Measurements from ENCODE around the gene KRT34. TPM values are rescaled to one million over a fixed set of nuclear protein-coding genes. Genes with fewer than 3 reads are reported as not detected.
"Not testable (repeated sequence)": the region's sequence is repeated elsewhere in the genome, so short reads cannot be mapped to it uniquely, and the experiment has no call there.

Gene KRT34
- total RNA-seq, 1 donor from 2014 or later = not detected

DNA sequence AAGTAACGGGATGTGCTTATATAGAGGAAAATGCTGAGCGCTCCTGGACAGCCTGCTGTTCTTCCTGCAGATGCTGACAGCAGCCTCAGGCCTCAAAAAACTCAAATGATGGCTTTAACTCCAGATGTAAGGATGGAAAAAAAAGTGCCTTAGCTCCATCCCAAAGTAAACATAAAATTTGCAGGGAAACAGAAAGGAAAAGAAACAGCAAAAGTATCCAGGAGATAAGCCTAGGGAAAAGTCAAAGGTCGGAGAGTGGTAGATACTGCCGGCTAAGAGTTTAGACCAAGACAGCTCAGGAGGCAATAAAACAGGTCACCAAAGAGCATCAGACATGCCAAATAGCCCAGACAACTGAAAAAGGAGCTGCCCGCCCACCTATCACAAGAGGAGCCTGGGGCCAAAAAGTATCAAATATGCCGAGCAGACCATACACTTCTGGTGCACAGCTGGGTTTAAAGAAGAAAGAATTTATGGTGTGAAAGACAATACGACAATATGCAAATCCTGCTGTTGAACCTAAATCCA lies 8.4 kb upstream of the KRT34 start:
- Mint-ChIP-seq H3K27me3 (no peaks in the 10 kb centered on the region), H3K27ac (peak overlapping the region; percentile 24), H3K36me3 (no peaks in the 10 kb centered on the region), H3K9me3 (peaks cover 7% of the 10 kb centered on the region), H3K4me1 (ENCODE audit: unreplicated experiment) (peaks cover 12% of the 10 kb centered on the region), H3K4me3 (no peak overlapping the region)
- DNase-seq (ENCODE audit: extremely low spot score, unreplicated experiment) = no peak
- TF ChIP-seq, protein P1, sequence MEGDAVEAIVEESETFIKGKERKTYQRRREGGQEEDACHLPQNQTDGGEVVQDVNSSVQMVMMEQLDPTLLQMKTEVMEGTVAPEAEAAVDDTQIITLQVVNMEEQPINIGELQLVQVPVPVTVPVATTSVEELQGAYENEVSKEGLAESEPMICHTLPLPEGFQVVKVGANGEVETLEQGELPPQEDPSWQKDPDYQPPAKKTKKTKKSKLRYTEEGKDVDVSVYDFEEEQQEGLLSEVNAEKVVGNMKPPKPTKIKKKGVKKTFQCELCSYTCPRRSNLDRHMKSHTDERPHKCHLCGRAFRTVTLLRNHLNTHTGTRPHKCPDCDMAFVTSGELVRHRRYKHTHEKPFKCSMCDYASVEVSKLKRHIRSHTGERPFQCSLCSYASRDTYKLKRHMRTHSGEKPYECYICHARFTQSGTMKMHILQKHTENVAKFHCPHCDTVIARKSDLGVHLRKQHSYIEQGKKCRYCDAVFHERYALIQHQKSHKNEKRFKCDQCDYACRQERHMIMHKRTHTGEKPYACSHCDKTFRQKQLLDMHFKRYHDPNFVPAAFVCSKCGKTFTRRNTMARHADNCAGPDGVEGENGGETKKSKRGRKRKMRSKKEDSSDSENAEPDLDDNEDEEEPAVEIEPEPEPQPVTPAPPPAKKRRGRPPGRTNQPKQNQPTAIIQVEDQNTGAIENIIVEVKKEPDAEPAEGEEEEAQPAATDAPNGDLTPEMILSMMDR (conservative IDR thresholded peaks at IDR 0.05) = no peak

DNA sequence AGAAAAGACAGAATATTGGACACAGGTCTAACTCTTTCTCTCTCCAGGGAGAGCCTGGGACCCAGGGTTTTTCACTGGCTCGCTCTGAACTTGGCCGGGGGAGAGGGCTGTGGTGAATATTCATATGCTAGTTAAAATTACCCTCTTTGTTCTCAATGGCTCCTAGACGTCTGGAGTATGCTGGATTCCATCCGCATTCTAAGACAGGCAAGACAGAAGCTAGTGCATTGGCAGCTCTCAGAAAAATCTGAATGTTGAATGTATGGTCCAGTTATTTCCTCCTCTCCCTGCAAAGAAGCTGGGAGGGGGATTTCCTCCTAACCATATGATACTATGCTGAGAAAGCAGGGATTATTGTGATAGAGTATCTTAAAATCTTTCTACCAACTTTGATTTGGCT lies 5.6 kb upstream of the KRT34 start:
- Mint-ChIP-seq H3K9me3 (peaks cover 7% of the 10 kb centered on the region), H3K27ac (no peak overlapping the region), H3K4me1 (ENCODE audit: unreplicated experiment) (peaks cover 12% of the 10 kb centered on the region), H3K36me3 (no peaks in the 10 kb centered on the region), H3K4me3 (no peak overlapping the region), H3K27me3 (no peaks in the 10 kb centered on the region)
- TF ChIP-seq, protein P1 (conservative IDR thresholded peaks at IDR 0.05) = no peak
- DNase-seq (ENCODE audit: extremely low spot score, unreplicated experiment) = no peak

DNA sequence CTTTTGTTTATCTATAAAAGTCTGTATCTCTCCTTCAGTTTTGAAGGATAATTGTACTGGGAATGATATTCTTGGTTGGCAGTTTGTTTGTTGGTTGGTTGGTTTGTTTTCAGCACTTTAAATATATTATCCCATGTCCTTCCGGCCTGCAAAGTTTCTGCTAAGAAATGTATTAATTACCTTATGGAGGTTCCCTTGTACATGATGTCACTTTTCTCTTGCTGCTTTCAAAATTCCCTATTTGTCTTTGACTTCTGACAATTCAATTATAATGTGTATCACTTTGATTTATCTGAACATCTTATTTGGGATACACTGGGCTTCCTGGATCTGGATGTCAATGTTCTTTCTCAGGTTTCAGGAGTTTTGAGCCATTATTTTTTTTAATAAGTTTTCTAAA lies 4.1 kb upstream of the KRT34 start:
- TF ChIP-seq, protein P1 (conservative IDR thresholded peaks at IDR 0.05) = no peak
- Mint-ChIP-seq H3K27me3 (no peaks in the 10 kb centered on the region), H3K4me1 (ENCODE audit: unreplicated experiment) (peaks cover 11% of the 10 kb centered on the region), H3K4me3 (no peak overlapping the region), H3K36me3 (no peaks in the 10 kb centered on the region), H3K9me3 (peaks cover 7% of the 10 kb centered on the region), H3K27ac (no peak overlapping the region)
- no peak for DNase-seq (ENCODE audit: extremely low spot score, unreplicated experiment)

DNA sequence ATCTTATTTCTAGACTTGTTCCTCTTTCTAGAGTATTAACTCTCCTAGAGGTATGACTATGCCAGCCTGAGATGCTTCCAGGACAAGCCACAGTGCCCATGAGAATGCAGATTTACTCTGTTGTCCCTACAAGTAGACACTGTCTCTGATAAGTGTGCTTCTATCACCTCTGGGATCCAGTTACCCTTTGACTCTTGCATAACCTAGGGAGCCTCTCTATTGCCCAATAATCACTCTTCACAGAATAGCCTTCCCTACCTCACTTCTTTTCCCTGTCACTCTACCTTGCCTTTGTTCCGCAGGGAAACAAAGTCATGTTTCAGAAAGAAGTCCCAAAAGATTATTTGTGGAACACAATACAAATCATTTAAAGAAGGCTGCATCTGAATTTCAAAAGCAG lies 1.6 kb upstream of the KRT34 start:
- TF ChIP-seq, protein P1 (conservative IDR thresholded peaks at IDR 0.05) = no peak
- no peak overlapping the region for H3K4me3 Mint-ChIP-seq

DNA sequence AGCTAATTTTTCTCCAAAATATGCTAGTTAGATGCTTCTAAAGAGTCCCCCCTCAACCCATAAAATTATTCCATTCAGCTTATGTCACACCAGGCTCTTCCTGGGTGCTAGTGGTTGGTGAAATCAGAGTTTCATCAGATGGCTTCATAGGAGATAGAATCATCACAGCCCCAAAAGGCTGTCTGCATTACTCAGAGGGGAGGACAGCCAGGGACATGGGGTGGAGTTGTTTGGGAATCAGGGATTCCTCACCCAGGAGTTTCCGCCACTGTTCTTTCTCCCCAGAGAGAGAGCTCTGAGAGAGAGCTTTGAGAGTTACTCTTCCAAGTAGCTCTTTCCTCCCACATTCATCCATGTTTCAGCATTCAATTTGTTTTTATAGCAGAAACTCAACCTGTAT lies 288 bp upstream of the KRT34 start:
- no peak overlapping the region for H3K27ac Mint-ChIP-seq
- TF ChIP-seq, protein P1 (conservative IDR thresholded peaks at IDR 0.05) = no peak
- H3K4me1 Mint-ChIP-seq (ENCODE audit: unreplicated experiment) = no peaks in the 10 kb centered on the region
- H3K4me3 Mint-ChIP-seq = no peak overlapping the region
- no peaks in the 10 kb centered on the region for H3K36me3 Mint-ChIP-seq
- peaks cover 6% of the 10 kb centered on the region for H3K27me3 Mint-ChIP-seq
- H3K9me3 Mint-ChIP-seq = peaks cover 7% of the 10 kb centered on the region
- no peak for DNase-seq (ENCODE audit: extremely low spot score, unreplicated experiment)

More for the DNA sequence above, 1.6 kb upstream of the KRT34 start:
- Mint-ChIP-seq H3K27me3 (peaks cover 4% of the 10 kb centered on the region), H3K36me3 (no peaks in the 10 kb centered on the region), H3K9me3 (peaks cover 7% of the 10 kb centered on the region), H3K4me1 (ENCODE audit: unreplicated experiment) (no peaks in the 10 kb centered on the region), H3K27ac (no peak overlapping the region)
- no peak for DNase-seq (ENCODE audit: extremely low spot score, unreplicated experiment)

DNA sequence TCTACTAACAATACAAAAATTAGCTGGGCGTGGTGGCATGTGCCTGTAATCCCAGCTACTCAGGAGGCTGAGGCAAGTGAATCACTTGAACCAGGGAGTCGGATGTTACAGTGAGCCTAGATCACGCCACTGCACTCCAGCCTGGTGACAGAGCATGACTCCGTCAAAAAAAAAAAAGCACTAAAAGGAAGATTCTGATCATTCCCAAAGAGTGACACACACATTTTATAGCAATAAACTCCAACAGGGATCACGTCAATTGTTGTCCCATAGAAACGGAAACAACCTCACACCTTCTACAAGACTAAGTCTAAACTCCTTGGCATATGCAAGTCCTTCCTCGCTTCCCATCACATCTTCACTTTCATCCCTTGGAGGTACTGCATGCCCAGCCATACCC lies 2.0 kb downstream of the KRT34 start:
- DNase-seq (ENCODE audit: extremely low spot score, unreplicated experiment); H3K4me3 Mint-ChIP-seq; H3K9me3 Mint-ChIP-seq: not testable (repeated sequence)

More for the DNA sequence above, 2.0 kb downstream of the KRT34 start:
- H3K4me1 Mint-ChIP-seq (ENCODE audit: unreplicated experiment); H3K27ac Mint-ChIP-seq; H3K27me3 Mint-ChIP-seq; H3K36me3 Mint-ChIP-seq: not testable (repeated sequence)
